PC-3 (cell line): Measurements from ENCODE around the gene AAMP. TPM values are rescaled to one million over a fixed set of nuclear protein-coding genes. Genes with fewer than 3 reads are reported as not detected.

Experiments used
- ATAC-seq: fragments of 200-7000 bp; cut with Tn5 transposase; 2 replicates; pipeline ENCODE4 v1.9.1; 2020; ENCODE audit warnings: mild to moderate bottlenecking, moderate library complexity
- BruUV-seq: library from RNA; stranded (reverse); fragments of 400-500 nt; replicated peaks from 2 replicates; lab custom pipeline; 2021; lab: Mats Ljungman, UMichigan
- CTCF ChIA-PET: fragments of 300-600 bp; sonication (Branson Sonifier 250); formaldehyde crosslinking; loops from one replicate; lab custom pipeline; 2022; ENCODE audit warnings: antibody characterized with exemption; lab: Charles Lee
- POLR2A ChIA-PET: fragments of 300-600 bp; sonication (Branson Sonifier 250); formaldehyde crosslinking; loops from one replicate; lab custom pipeline; 2022; ENCODE audit warnings: antibody characterized with exemption; ENCODE audit not compliant: unreplicated experiment; lab: Charles Lee
- DNase-seq: peaks from one replicate; pipeline ENCODE4 v3.0.0-alpha.2; 2015
- H2AFZ ChIP-seq: fragments of 300-600 bp; sonication (generic); 2 replicates; pipeline ENCODE4 v1.6.0; 2016; ENCODE audit warnings: antibody characterized with exemption, low read length
- H3F3A ChIP-seq: fragments of 300-600 bp; sonication (generic); one replicate; pipeline ENCODE4 v1.6.0; 2017; ENCODE audit warnings: antibody characterized with exemption, low read length, control low read depth, mild to moderate bottlenecking; ENCODE audit not compliant: unreplicated experiment
- H3K27ac ChIP-seq: fragments of 300-600 bp; sonication (generic); 2 replicates; pipeline ENCODE4 v1.5.1; 2016; ENCODE audit warnings: mild to moderate bottlenecking, low read length
- H3K27me3 ChIP-seq: fragments of 300-600 bp; sonication (generic); 2 replicates; pipeline ENCODE4 v1.6.1; 2016; ENCODE audit warnings: low read length, mixed read lengths
- H3K36me3 ChIP-seq: fragments of 300-600 bp; sonication (generic); 2 replicates; pipeline ENCODE4 v1.6.1; 2016; ENCODE audit warnings: low read depth, mixed run types, low read length, mixed read lengths
- H3K4me1 ChIP-seq: fragments of 300-600 bp; sonication (generic); 2 replicates; pipeline ENCODE4 v1.5.1; 2016; ENCODE audit warnings: low read length; ENCODE audit not compliant: insufficient read depth
- H3K4me2 ChIP-seq: fragments of 300-600 bp; sonication (generic); 2 replicates; pipeline ENCODE4 v1.6.0; 2016; ENCODE audit warnings: low read length
- H3K4me3 ChIP-seq: fragments of 300-600 bp; sonication (generic); 2 replicates; pipeline ENCODE4 v1.5.1; 2016; ENCODE audit warnings: mild to moderate bottlenecking, low read length, mixed read lengths
- H3K79me2 ChIP-seq: fragments of 300-600 bp; sonication (generic); 2 replicates; pipeline ENCODE4 v1.6.1; 2017; ENCODE audit warnings: low read length, mixed read lengths
- H3K9ac ChIP-seq: fragments of 300-600 bp; sonication (generic); 2 replicates; pipeline ENCODE4 v1.6.0; 2016; ENCODE audit warnings: mild to moderate bottlenecking, low read length
- H3K9me2 ChIP-seq: fragments of 300-600 bp; sonication (generic); replicated peaks from 2 replicates; pipeline ENCODE4 v1.6.1; 2016; ENCODE audit warnings: mixed run types, low read length, mixed read lengths
- H3K9me3 ChIP-seq: fragments of 300-600 bp; sonication (generic); 2 replicates; pipeline ENCODE4 v1.6.1; 2016; ENCODE audit warnings: low read length, mixed read lengths
- H4K20me1 ChIP-seq: fragments of 300-600 bp; sonication (generic); 2 replicates; pipeline ENCODE4 v1.6.1; 2016; ENCODE audit warnings: low read length, mixed read lengths
- CTCF ChIP-seq: fragments of 300-600 bp; sonication (generic); conservative IDR thresholded peaks from 2 replicates; pipeline ENCODE4 v1.5.1; 2017; ENCODE audit warnings: antibody characterized with exemption, low read depth, mild to moderate bottlenecking, low read length
- EZH2 ChIP-seq: fragments of 300-600 bp; sonication (generic); IDR thresholded peaks from one replicate; pipeline ENCODE4 v1.6.1; 2017; ENCODE audit warnings: antibody characterized with exemption, mild to moderate bottlenecking, low read length; ENCODE audit not compliant: unreplicated experiment
- EZH2phosphoT487 ChIP-seq: fragments of 300-600 bp; sonication (generic); IDR thresholded peaks from 2 replicates; pipeline ENCODE4 v1.6.1; 2018; ENCODE audit warnings: mild to moderate bottlenecking, antibody characterized with exemption, low read length, borderline replicate concordance
- intact Hi-C: fragments of 100-400 bp; cut with micrococcal nuclease; formaldehyde crosslinking; loops from 2 replicates; pipeline ENCODE4 v1.9.0; 2023
- total RNA-seq: library from RNA; depleted of rRNA; stranded (reverse); fragments of >200 nt; gene quantifications from 2 replicates; pipeline ENCODE4 v1.2.3, GENCODE V29; 2014

Gene AAMP
- total RNA-seq, 1 experiment from 2014 or later, result 272 TPM

GRCh38 chr2:218224186-218224585 lies 45.8 kb downstream of the AAMP start:
- POLR2A ChIA-PET, result no interaction called here
- Histone ChIP-seq H3K4me1 (peaks cover 20% of the 10 kb centered on the region), H3K27ac (no peak overlapping the region)

GRCh38 chr2:218223046-218223445 lies 46.9 kb downstream of the AAMP start:
- H3K27me3 ChIP-seq, result no peaks in the 10 kb centered on the region
- no peak overlapping the region for H2AFZ ChIP-seq
- peaks cover 19% of the 10 kb centered on the region for H3K4me1 ChIP-seq
- DNase-seq (no peak), ATAC-seq (no peak; the same call in 1 of the 2 replicates)
- H3K36me3 ChIP-seq, result peaks cover 33% of the 10 kb centered on the region
- H3K4me2 ChIP-seq, result no peak overlapping the region
- no peaks in the 10 kb centered on the region for H3F3A ChIP-seq
- H3K9ac ChIP-seq, result no peak overlapping the region
- H3K4me3 ChIP-seq, result no peak overlapping the region
- H3K9me3 ChIP-seq, result no peaks in the 10 kb centered on the region
- no peaks in the 10 kb centered on the region for H3K9me2 ChIP-seq
- H3K27ac ChIP-seq, result no peak overlapping the region
- no TSS peak for BruUV-seq
- intact Hi-C loops, result no loop called here
- TF ChIP-seq EZH2phosphoT487 (no peak), CTCF (no peak), EZH2 (no peak)
- H4K20me1 ChIP-seq, result peaks cover 24% of the 10 kb centered on the region
- H3K79me2 ChIP-seq, result peaks cover 78% of the 10 kb centered on the region
- CTCF ChIA-PET, result no interaction called here
- POLR2A ChIA-PET, result no interaction called here

More at GRCh38 chr2:218224186-218224585, 45.8 kb downstream of the AAMP start:
- ATAC-seq, result no peak
- DNase-seq, result no peak
- Histone ChIP-seq H3K4me3 (no peak overlapping the region), H3K79me2 (peaks cover 66% of the 10 kb centered on the region), H3K9me3 (no peaks in the 10 kb centered on the region), H3K4me2 (no peak overlapping the region), H4K20me1 (peaks cover 21% of the 10 kb centered on the region), H3K9ac (no peak overlapping the region), H3K27me3 (no peaks in the 10 kb centered on the region), H3K36me3 (peaks cover 38% of the 10 kb centered on the region), H3F3A (peaks cover 8% of the 10 kb centered on the region), H3K9me2 (no peaks in the 10 kb centered on the region), H2AFZ (no peak overlapping the region)
- TF ChIP-seq EZH2, result no peak
- no peak for TF ChIP-seq EZH2phosphoT487
- TF ChIP-seq CTCF, result no peak
- CTCF ChIA-PET, result no interaction called here
- BruUV-seq, result no TSS peak
- intact Hi-C loops, result no loop called here

GRCh38 chr2:218221000-218221399 lies 48.9 kb downstream of the AAMP start:
- TF ChIP-seq EZH2 (no peak), CTCF (no peak), EZH2phosphoT487 (no peak)

More at GRCh38 chr2:218221000-218221399, 48.9 kb downstream of the AAMP start:
- H3K79me2 ChIP-seq, result peaks cover 92% of the 10 kb centered on the region
- no peaks in the 10 kb centered on the region for H3F3A ChIP-seq
- no peaks in the 10 kb centered on the region for H3K9me2 ChIP-seq
- H4K20me1 ChIP-seq, result peaks cover 24% of the 10 kb centered on the region
- H3K4me2 ChIP-seq, result no peak overlapping the region
- peaks cover 25% of the 10 kb centered on the region for H3K4me1 ChIP-seq
- H3K4me3 ChIP-seq, result no peak overlapping the region
- ATAC-seq (no peak), DNase-seq (no peak)
- H2AFZ ChIP-seq, result no peak overlapping the region
- no TSS peak for BruUV-seq
- H3K9ac ChIP-seq, result no peak overlapping the region
- ChIA-PET CTCF (no interaction called here), POLR2A (no interaction called here)
- peaks cover 22% of the 10 kb centered on the region for H3K36me3 ChIP-seq
- intact Hi-C loops, result no loop called here
- no peaks in the 10 kb centered on the region for H3K27me3 ChIP-seq
- no peaks in the 10 kb centered on the region for H3K9me3 ChIP-seq
- no peak overlapping the region for H3K27ac ChIP-seq
